Testis (tissue), 2 donors: Measurements from ENCODE around the gene SCFD2.

Experiments used
- POLR2A ChIP-seq: fragments of 450-650 bp; IDR thresholded peaks from one replicate; pipeline ENCODE4 v1.6.1; 2017; ENCODE audit warnings: antibody characterized with exemption, mild to moderate bottlenecking, moderate library complexity
- TF ChIP-seq, protein P1 (sequence below), 3 experiments: fragments of 450-650 bp in 2 of 3; fragments of 200-600 bp in 1 of 3; sonication (generic) in 1 of 3; IDR thresholded peaks; one replicate each; pipeline ENCODE4 v1.5.1; 2016 to 2019; ENCODE audit warnings: antibody characterized with exemption in 3 of 3, mild to moderate bottlenecking in 2 of 3, moderate library complexity in 1 of 3

DNA sequence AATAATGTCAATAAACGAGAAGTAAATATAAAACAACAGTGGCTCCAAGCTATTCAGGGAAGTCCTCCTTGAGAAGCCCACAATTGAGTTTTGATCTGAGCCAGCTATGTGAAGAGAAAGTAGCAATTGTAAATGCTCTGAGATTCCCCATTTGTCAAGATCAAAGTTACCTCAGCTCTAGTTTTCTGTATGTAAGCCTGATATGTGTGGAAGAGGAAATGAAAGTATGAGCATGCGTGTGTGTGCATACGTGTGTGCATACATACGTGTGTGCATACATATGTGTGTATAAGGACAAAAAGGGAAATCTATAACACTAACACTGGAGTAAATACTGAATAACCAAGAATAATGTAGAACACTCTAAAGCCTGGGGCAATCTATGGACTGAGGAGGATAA, 130.3 kb downstream of the SCFD2 start:
- TF ChIP-seq, protein P1, sequence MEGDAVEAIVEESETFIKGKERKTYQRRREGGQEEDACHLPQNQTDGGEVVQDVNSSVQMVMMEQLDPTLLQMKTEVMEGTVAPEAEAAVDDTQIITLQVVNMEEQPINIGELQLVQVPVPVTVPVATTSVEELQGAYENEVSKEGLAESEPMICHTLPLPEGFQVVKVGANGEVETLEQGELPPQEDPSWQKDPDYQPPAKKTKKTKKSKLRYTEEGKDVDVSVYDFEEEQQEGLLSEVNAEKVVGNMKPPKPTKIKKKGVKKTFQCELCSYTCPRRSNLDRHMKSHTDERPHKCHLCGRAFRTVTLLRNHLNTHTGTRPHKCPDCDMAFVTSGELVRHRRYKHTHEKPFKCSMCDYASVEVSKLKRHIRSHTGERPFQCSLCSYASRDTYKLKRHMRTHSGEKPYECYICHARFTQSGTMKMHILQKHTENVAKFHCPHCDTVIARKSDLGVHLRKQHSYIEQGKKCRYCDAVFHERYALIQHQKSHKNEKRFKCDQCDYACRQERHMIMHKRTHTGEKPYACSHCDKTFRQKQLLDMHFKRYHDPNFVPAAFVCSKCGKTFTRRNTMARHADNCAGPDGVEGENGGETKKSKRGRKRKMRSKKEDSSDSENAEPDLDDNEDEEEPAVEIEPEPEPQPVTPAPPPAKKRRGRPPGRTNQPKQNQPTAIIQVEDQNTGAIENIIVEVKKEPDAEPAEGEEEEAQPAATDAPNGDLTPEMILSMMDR (IDR thresholded peaks at IDR 0.05), result no peak
- no peak for TF ChIP-seq POLR2A
